K562 (cell line): Measurements from ENCODE around the gene MYO15A. TPM values are rescaled to one million over a fixed set of nuclear protein-coding genes. Genes with fewer than 3 reads are reported as not detected.

ENCODE experiments used
- CSDE1 ChIP-seq, 2 experiments: fragments of 450-650 bp; IDR thresholded peaks; 2 replicates each; pipeline ENCODE4 v1.6.1; 2016; ENCODE audit warnings: mild to moderate bottlenecking in 1 of 2
- DACH1 ChIP-seq: fragments of 450-650 bp; IDR thresholded peaks from 2 replicates; pipeline ENCODE4 v1.6.1; 2018; ENCODE audit not compliant: partially characterized antibody
- DNMT1 ChIP-seq: fragments of 450-650 bp; IDR thresholded peaks from 2 replicates; pipeline ENCODE4 v1.6.1; 2016; ENCODE audit warnings: antibody characterized with exemption, mild to moderate bottlenecking
- ETS1 ChIP-seq: conservative IDR thresholded peaks from 2 replicates; pipeline ENCODE4 v1.6.1; 2011; ENCODE audit warnings: low read depth, mild to moderate bottlenecking, low read length; ENCODE audit not compliant: control insufficient read depth
- GATAD2A ChIP-seq: fragments of 450-650 bp; IDR thresholded peaks from 2 replicates; pipeline ENCODE4 v1.6.1; 2017
- KDM4B ChIP-seq, 2 experiments: fragments of 450-650 bp in 1 of 2; sonication (generic) in 1 of 2; IDR thresholded peaks; 2 replicates each; pipeline ENCODE4 v1.6.1; 2016 to 2017; ENCODE audit warnings: borderline replicate concordance in 2 of 2, antibody characterized with exemption in 1 of 2, low read depth in 1 of 2, mild to moderate bottlenecking in 1 of 2
- KHSRP ChIP-seq: fragments of 450-650 bp; IDR thresholded peaks from 2 replicates; pipeline ENCODE4 v1.6.1; 2017
- MAFK ChIP-seq: IDR thresholded peaks from 2 replicates; pipeline ENCODE4 v1.6.1; 2011; ENCODE audit warnings: low read length, improper control_type of control experiment
- NFE2 ChIP-seq: IDR thresholded peaks from 2 replicates; pipeline ENCODE4 v1.6.1; 2014; ENCODE audit warnings: antibody characterized with exemption, low read depth
- NR1H2 ChIP-seq: sonication (generic); formaldehyde crosslinking; IDR thresholded peaks from 2 replicates; pipeline ENCODE4 v1.4.0; 2020; ENCODE audit warnings: mild to moderate bottlenecking, missing genetic modification reagents
- PATZ1 ChIP-seq: fragments of 250-450 bp; sonication (Bioruptor Pico); IDR thresholded peaks from 2 replicates; pipeline ENCODE4 v1.5.0; 2020; ENCODE audit warnings: mild to moderate bottlenecking, borderline replicate concordance
- PHF8 ChIP-seq: fragments of 200-600 bp; sonication (generic); IDR thresholded peaks from 2 replicates; pipeline ENCODE4 v1.6.1; 2012; ENCODE audit warnings: mixed run types, mild to moderate bottlenecking, inconsistent platforms, low read length, moderate library complexity, borderline replicate concordance
- POLR2G ChIP-seq: fragments of 200-400 bp; formaldehyde crosslinking; IDR thresholded peaks from 2 replicates; pipeline ENCODE4 v1.6.1; 2017; ENCODE audit warnings: low read depth, mild to moderate bottlenecking, antibody characterized with exemption, low read length, moderate library complexity
- RBFOX2 ChIP-seq: fragments of 200-400 bp; formaldehyde crosslinking; IDR thresholded peaks from 2 replicates; pipeline ENCODE4 v1.6.1; 2017; ENCODE audit warnings: low read depth, mild to moderate bottlenecking, low read length, moderate library complexity
- RFX7 ChIP-seq: fragments of 250-450 bp; sonication (Bioruptor Pico); IDR thresholded peaks from 2 replicates; pipeline ENCODE4 v1.5.1; 2021; ENCODE audit warnings: mild to moderate bottlenecking
- SMAD3 ChIP-seq: fragments of 450-650 bp; formaldehyde crosslinking; conservative IDR thresholded peaks from 2 replicates; pipeline ENCODE4 v1.4.0; 2020; ENCODE audit warnings: mild to moderate bottlenecking
- UBTF ChIP-seq, 2 experiments: IDR thresholded peaks; 2 replicates each; pipeline ENCODE4 v1.6.1; 2012; ENCODE audit warnings: improper control_type of control experiment in 2 of 2, low read depth in 2 of 2, low read length in 2 of 2, borderline replicate concordance in 1 of 2
- USF1 ChIP-seq: sonication (generic); formaldehyde crosslinking; IDR thresholded peaks from 2 replicates; pipeline ENCODE4 v1.9.0; 2022; ENCODE audit warnings: mild to moderate bottlenecking, missing genetic modification reagents
- ZBTB34 ChIP-seq: fragments of 250-450 bp; sonication (Bioruptor Pico); IDR thresholded peaks from 2 replicates; pipeline ENCODE4 v1.8.0; 2021; ENCODE audit warnings: mild to moderate bottlenecking, moderate library complexity
- ZNF263 ChIP-seq: sonication (generic); formaldehyde crosslinking; IDR thresholded peaks from 2 replicates; pipeline ENCODE4 v1.8.0; 2022; ENCODE audit warnings: mild to moderate bottlenecking, missing genetic modification reagents, borderline replicate concordance
- polyA plus RNA-seq, 8 experiments: library from polyadenylated mRNA; depleted of rRNA in 4 of 8; stranded (reverse) in 5 of 8; unstranded in 3 of 8; fragments of >200 nt; fragmentation: Nextera tagmentation in 2 of 8; fragmentation: Illumina TruSeq in 1 of 8; extraction: Ambion mirVana in 2 of 8; extraction: Trizol in 1 of 8; gene quantifications; 2 replicates each; pipeline versions ENCODE4 v1.2.1 to v1.2.3, GENCODE V29; 2011 to 2014; ENCODE audit warnings: inconsistent platforms in 1 of 8, missing spikeins in 1 of 8
- total RNA-seq, 7 experiments: library from RNA; depleted of rRNA in 6 of 7; stranded (reverse); fragments of >200 nt in 6 of 7; fragmentation: Illumina TruSeq in 2 of 7; extraction: Trizol in 2 of 7; gene quantifications; 2 replicates each; pipeline versions ENCODE4 v1.2.1 to v1.2.3, GENCODE V29; 2011 to 2021; ENCODE audit warnings: low replicate concordance in 1 of 7

The MYO15A gene
- total and polyA plus RNA-seq, 9 of the 15 experiments (the other 6 are each of a cell fraction or from before 2014, with no cell fraction given), result 0.05 to 0.88 (median 0.14) TPM; not detected in 1

GRCh38 chr17:18182978-18183333 lies 74.4 kb downstream of the MYO15A start (continued):
- no peak for TF ChIP-seq USF1 (CRISPR knock-in tag)
- TF ChIP-seq PATZ1, result no peak
- TF ChIP-seq SMAD3 (CRISPR knock-in tag), result no peak
- TF ChIP-seq GATAD2A, result peak; percentile 57; the same call in 1 of the 2 replicates
- no peak for TF ChIP-seq RFX7 (CRISPR knock-in tag)
- peak; percentile 55; the same call in 1 of the 2 replicates for TF ChIP-seq PHF8
- TF ChIP-seq ZBTB34 (CRISPR knock-in tag), result no peak
- TF ChIP-seq NFE2, result peak; percentile 65
- TF ChIP-seq NR1H2 (CRISPR knock-in tag), result no peak
- no peak for TF ChIP-seq DNMT1
- peak in 1 of 2 experiments; percentile 55; a peak in 1 of 4 replicates for TF ChIP-seq UBTF (IDR thresholded peaks at IDR 0.05; ENCODE audit: borderline replicate concordance in 1 of 2, low read depth in 2 of 2, low read length in 2 of 2)
- TF ChIP-seq KHSRP, result no peak
- 0 out of 4 replicates have a peak, but pooled peaks of 1 of the 2 experiments have one; percentile 6 for TF ChIP-seq KDM4B (IDR thresholded peaks at IDR 0.05; ENCODE audit: borderline replicate concordance in 2 of 2, low read depth in 1 of 2)
- TF ChIP-seq RBFOX2, result peak; percentile 92
- TF ChIP-seq ZNF263 (CRISPR knock-in tag), result no peak
- peak; percentile 11 for TF ChIP-seq DACH1
- no peak for TF ChIP-seq CSDE1 (IDR thresholded peaks at IDR 0.05)
- TF ChIP-seq MAFK, result no peak
- TF ChIP-seq POLR2G, result peak; percentile 89
- TF ChIP-seq ETS1, result peak; percentile 41; the same call in 1 of the 2 replicates
